HG03039 (cell line): ENCODE measurements around the gene RAB37.

Experiments
- ATAC-seq: cut with Tn5 transposase; IDR thresholded peaks from one replicate; pipeline ENCODE4 v1.9.1; 2021; ENCODE audit warnings: mild to moderate bottlenecking, moderate library complexity; ENCODE audit not compliant: unreplicated experiment

RAB37 gene

DNA sequence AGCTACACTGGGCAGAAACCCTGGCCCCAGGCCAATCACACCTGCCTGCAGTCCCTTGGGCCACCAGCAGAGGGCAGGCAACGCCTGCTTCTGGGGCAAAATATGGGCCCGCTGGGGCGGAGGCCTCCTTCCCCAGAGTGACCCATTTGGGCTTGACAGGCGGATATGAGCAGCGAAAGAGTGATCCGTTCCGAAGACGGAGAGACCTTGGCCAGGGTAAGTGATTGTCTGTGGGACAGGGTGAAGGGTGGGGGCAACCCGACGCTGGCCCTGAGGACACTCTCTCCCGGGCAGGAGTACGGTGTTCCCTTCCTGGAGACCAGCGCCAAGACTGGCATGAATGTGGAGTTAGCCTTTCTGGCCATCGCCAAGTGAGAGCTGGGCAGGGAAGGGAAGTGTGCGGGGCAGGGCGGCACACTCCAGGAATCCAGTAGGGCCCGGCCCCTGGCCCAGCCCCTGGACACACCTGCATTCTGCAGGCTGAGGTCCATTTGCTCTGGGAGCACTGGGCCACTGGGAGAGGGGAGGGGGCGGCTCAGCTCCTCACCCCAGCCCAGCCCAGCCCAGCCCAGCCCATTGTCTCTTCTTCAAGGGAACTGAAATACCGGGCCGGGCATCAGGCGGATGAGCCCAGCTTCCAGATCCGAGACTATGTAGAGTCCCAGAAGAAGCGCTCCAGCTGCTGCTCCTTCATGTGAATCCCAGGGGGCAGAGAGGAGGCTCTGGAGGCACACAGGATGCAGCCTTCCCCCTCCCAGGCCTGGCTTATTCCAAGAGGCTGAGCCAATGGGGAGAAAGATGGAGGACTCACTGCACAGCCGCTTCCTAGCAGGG, 7.9 kb downstream of the RAB37 start:
- ATAC-seq: no peak

DNA sequence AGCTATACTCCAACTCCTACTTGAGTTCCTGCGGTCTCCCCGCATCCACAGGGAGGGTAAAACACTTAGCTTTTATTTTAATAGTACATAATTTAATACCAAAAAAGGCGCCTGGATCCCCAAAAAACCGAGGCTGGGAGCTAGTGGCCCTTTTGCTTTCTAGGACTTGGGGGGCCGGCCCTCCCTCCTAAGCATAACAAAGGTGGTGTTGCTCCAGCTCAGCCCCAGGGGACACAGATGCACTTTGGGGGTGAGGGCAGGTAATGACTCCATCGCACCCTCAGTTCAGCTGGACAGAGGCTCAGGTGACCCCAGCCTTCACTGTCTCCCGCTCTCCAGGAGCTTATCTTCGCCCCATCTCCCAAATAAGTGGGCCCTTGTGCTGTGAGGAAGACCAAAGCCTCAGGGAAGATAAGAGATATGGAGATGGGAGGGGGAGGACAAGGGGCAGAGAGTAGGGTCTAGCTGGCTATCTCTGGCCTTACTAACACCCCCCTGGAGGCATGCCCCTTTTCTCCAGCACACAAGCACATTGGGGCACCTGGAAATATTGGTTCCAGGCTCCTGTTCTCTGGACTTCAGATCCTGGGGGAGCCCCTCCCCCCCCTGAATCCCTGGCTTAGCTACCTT, 8.6 kb downstream of the RAB37 start:
- ATAC-seq: no peak

GRCh38 chr17:74746376-74746775, 9.3 kb downstream of the RAB37 start:
- ATAC-seq: no peak

DNA sequence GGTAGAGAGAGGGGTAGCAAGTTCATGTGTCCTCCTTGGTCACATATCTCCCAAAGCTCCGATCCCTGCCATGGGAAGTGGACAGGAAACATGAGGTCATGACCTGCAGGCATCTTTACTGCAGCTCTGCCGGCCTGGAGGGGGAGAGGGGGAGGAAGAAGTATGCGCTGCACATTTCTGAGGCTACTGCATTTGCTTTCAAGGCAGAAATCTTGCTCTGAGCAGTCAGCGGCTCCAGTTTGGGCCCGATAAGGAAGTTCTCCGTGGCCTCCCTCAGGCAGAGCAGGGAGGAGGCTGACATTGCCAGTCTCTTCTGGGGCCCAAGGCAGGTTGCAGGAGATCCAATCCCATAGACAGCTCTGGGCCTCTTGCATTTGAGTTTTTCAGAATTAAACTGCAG, 9.9 kb downstream of the RAB37 start:
- ATAC-seq: no peak

GRCh38 chr17:74748279-74748528, 11.1 kb downstream of the RAB37 start:
- no peak for ATAC-seq

DNA sequence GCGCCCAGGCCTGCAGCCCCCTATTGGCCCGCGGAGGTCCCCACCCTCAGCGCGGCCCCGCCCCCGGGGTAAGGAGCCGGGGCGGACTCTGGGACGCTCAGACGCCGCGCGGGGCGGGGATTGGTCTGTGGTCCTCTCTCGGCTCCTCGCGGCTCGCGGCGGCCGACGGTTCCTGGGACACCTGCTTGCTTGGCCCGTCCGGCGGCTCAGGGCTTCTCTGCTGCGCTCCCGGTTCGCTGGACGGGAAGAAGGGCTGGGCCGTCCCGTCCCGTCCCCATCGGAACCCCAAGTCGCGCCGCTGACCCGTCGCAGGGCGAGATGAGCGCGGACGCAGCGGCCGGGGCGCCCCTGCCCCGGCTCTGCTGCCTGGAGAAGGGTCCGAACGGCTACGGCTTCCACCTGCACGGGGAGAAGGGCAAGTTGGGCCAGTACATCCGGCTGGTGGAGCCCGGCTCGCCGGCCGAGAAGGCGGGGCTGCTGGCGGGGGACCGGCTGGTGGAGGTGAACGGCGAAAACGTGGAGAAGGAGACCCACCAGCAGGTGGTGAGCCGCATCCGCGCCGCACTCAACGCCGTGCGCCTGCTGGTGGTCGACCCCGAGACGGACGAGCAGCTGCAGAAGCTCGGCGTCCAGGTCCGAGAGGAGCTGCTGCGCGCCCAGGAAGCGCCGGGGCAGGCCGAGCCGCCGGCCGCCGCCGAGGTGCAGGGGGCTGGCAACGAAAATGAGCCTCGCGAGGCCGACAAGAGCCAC, 11.6 kb downstream of the RAB37 start, which contains the start of gene NHERF1:
NHERF1 (plus strand) TSS at position 100 of the 750 bp plus-strand sequence; CDS start at position 319, 219 bp downstream.
- ATAC-seq: peak; percentile 92

GRCh38 chr17:74749279-74750038, 12.4 kb downstream of the RAB37 start:
- no peak for ATAC-seq

DNA sequence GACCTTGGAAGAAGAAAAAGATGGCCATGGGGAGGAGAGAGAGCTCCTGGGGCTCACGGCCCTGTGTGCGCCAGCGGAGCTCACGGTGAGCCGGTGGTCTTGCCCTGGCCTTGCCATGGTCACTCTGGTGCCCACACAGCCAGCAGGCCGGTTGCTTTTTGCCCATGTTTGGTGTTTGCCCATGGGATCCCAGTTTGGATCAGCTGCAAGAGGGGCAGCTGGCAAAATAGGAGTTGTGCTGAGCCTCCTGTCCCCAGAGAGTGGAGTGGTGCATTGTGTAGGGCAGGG, 12.9 kb downstream of the RAB37 start:
- no peak for ATAC-seq

DNA sequence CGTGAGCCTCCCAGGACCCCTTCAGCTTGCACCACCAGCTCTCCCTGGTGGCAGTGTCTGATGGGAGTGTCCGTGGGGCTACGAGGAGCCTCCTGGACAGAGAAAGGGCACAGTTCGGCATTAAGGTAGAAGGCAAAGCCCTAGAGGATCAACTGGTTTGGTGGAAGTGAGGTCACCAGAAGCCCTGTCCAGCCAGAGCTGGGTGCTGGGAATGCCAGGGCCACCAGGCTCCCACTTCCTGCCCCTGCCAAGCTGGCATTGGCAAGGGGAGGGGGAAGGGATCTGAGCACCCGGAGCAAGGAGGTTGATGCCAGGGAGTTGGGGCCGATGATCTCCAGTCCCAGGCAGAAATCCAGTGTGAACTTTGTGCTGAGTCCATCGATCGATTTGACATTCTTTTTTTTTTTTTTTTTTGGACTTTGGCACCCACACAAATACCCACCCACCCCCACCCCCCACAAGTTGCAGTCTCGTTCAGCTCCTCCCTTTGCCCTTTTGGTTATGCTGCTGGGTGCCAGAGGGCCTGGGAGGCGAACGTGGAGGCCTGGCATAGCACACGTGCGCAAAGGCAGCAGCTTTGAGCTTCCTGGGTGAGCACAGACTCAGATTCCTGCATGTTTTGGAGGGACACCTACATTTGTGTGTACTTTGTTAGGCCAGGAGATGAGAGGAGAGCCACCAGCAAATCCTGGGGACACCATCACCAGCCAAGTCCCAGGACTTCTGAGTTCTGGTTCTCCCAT, 13.4 kb downstream of the RAB37 start:
- no peak for ATAC-seq

- no peak for ATAC-seq
These were observed 15.4 kb downstream of the RAB37 start for GRCh38 chr17:74752415-74752814.

GRCh38 chr17:74752822-74753401, 15.9 kb downstream of the RAB37 start:
- no peak for ATAC-seq

DNA sequence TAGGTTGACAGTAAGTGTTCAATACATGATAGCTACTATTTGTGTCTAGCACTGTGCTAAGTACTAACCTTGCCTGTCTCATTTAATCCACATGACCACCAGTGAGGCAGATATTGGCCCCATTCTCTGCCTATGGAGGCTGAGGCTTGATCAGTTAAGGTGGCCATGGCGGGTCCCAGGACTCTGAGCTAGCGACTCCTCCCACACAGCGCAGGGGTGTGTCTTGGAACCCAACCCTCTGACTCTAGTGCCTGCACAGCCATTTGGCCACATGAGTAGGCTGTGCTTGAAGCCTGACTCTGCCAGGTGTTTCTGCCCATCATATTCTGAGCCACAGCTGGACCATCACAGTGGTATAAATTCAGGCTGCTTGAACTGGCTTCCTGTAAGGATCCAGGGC, 17.8 kb downstream of the RAB37 start:
- no peak for ATAC-seq

- ATAC-seq: no peak
These were observed 18.5 kb downstream of the RAB37 start for GRCh38 chr17:74755533-74755932.

GRCh38 chr17:74756891-74757290, 19.8 kb downstream of the RAB37 start:
- ATAC-seq: no peak

DNA sequence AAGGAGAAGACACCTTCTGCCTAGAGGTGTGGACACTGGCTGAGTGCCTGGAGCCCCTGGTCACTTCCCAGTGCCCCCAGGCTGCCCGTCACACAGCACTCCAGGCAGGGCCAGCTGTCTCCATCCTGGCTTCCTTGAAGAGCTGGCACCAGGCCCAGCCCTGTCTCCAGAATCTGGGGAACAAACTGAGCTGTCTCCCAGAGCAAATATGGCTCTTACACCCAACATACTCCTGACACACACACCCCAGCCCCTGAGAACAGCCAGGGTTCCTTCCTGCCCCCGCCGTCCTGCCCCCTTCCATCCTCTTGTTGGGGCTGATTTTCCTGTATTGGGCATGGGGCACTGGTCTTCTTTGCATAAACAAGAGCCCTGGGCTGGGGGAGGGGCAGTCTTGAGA, 20.4 kb downstream of the RAB37 start:
- ATAC-seq: no peak

DNA sequence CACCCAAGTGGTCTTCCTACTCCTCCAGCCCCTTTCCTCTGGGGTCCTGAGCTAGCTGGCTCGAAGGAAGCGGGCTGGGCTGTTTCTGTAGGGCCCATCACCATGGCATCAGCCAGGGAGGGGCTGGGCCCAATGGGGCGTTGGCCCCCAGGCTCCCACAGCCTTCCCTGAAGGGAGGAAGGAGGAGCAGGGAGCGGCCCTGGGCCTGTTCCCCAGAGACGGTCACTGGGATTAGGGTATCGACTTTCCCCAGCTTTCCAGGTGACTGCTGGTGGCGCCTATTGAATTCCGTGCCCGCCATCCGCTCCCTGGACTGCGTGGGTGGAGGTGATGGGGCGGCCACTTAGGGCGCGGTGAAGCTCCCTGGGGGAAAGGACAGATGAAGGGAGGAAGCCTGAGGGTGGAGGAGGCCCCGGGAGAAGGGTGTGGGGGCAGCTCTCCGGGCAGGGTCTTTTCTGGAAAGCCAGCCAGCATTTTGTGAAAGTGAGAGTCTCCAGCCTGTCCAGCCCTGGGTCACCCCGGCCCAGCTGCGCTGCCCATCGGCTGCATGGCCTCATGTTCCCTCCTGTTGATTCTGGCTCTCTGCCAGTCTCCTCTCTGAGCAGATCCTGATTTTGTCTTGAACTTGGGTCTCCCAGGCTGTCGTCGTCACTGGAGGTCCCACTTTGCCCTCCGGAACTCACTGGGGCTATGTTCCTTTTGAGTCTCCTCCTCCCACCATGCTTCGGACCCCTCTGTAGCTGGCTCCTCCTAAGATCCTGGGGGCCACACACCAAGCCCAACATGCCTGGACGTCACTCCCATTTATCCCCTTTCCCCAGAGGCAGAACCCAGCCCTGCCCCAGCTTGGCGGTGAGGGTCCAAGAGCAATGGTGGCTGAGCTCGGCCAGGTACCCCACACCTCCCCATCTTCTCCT, 21.1 kb downstream of the RAB37 start:
- ATAC-seq: no peak

DNA sequence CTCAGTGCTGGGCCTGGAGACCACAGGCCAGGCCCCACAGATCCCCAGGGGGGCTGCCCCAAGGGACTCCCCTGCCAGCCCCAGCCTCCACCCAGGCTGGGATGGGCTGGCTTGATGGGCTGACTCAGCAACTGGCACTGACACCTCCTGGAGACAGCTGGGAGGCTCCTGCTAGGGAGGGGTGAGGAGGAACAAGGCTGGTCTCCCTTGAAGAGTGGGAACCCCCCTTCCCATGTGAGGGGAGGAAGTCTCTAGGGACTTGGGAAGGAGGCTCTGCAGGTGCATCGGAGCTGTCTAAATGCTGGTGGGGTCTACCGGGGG, 21.8 kb downstream of the RAB37 start:
- no peak for ATAC-seq

DNA sequence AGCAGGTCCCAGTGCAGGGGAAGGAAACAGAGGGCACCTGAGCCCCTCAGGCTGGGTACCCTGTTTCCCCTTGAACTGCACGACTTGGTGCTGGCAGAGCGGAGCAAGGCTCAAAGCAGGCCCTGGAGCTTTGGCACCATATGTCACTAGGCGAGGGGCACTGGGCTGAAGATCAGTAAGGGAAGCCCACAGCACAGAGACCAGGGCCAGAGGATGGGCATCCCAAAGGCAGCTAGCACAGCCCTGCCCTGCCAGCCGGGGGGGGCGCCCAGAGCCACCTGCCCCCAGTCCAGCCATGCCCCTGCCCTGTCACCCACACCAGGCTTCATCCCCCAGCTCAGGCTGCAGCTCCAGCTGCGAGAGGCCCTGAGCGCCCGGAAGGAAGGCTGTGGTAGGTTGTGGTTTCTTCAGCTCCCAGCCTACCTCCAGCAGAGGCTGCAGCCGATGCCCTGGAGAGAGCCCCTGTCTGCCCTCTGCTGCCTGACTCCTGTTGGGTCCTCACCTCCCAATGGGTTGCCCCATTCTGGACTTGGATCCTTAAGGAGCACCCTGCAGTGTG, 22.3 kb downstream of the RAB37 start:
- ATAC-seq: no peak

DNA sequence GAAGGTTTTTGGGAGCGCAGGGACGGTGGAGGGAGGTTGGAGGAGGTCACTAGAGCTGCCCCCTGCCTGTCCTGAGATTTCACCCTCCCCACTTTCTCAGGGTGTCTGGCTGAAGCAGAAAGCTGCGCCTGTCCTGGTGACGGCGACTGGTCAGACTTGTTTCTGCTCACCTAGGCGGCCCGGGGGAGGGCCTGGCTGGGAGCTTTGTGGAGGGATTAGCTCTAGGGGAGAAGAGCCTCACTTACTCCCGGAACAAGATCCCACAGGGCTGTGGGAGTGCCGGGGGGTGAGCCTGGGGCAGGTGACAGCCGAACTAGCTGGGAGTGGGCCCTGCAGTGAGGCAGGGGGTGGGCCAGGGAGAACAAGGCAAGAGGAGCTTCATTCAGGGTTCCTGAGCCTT, 22.9 kb downstream of the RAB37 start:
- ATAC-seq: no peak
